ENCODE measurements around the gene L3MBTL4.

DNA sequence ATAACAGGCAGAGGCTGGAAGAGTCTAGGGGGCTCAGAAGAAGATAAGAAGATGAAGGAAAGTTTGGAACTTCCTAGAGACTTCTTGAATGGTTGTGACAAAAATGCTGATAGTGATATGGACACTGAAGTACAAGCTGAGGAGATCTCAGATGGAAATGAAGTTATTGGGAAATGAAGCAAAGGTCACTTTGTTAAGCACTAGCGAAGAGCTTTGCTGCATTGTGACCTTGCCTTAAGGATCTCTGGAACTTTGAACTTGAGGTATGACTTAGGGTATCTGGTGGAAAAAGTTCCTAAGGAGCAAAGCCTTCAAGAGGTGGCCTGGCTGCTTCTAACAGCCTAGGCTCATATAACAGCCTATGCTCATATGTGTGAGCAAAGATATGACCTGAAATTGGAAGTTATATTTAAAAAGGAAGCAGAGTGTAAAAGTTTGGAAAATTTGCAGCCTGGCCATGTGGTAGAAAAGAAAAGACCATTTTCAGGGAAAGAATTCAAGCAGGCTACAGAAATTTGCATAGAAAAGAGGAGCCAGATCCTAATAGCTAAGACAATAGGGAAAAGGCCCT is 91.3 kb downstream of the L3MBTL4 start:
- TF ChIP-seq, protein P1, sequence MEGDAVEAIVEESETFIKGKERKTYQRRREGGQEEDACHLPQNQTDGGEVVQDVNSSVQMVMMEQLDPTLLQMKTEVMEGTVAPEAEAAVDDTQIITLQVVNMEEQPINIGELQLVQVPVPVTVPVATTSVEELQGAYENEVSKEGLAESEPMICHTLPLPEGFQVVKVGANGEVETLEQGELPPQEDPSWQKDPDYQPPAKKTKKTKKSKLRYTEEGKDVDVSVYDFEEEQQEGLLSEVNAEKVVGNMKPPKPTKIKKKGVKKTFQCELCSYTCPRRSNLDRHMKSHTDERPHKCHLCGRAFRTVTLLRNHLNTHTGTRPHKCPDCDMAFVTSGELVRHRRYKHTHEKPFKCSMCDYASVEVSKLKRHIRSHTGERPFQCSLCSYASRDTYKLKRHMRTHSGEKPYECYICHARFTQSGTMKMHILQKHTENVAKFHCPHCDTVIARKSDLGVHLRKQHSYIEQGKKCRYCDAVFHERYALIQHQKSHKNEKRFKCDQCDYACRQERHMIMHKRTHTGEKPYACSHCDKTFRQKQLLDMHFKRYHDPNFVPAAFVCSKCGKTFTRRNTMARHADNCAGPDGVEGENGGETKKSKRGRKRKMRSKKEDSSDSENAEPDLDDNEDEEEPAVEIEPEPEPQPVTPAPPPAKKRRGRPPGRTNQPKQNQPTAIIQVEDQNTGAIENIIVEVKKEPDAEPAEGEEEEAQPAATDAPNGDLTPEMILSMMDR (IDR thresholded peaks at IDR 0.05): no peak
- TF ChIP-seq POLR2A (IDR thresholded peaks at IDR 0.05): no peak
